PC-9 (cell line): ENCODE results near the gene DIDO1.

Source experiments
- EZH2 ChIP-seq: fragments of 200-600 bp; sonication (generic); IDR thresholded peaks from 2 replicates; pipeline ENCODE4 v1.8.0; 2017; ENCODE audit warnings: antibody characterized with exemption, low read depth
- TF ChIP-seq, protein P1 (sequence below): fragments of 200-600 bp; sonication (generic); conservative IDR thresholded peaks from 2 replicates; pipeline ENCODE4 v1.6.1; 2017; ENCODE audit warnings: mixed run types, antibody characterized with exemption, mild to moderate bottlenecking, moderate library complexity

DNA sequence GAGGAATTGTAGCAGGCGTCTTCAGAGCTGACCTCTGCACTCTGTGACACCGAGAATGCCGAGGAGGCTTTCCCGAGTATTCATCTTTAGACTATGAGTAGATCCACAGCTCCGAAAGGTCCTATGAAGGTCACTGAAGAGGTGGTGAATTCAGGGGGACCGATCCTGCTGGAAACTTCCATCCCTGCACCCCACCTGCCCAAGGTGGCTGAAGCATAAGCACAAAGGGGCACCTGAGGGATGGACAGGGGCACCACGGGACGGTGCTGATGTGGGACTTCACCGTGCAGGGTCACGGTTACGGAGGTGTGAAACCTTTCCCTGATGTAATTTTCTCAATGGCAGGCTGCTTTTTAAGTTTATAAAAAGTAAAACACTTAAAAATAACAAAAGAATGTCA, 24.4 kb downstream of the DIDO1 start:
- TF ChIP-seq, protein P1, sequence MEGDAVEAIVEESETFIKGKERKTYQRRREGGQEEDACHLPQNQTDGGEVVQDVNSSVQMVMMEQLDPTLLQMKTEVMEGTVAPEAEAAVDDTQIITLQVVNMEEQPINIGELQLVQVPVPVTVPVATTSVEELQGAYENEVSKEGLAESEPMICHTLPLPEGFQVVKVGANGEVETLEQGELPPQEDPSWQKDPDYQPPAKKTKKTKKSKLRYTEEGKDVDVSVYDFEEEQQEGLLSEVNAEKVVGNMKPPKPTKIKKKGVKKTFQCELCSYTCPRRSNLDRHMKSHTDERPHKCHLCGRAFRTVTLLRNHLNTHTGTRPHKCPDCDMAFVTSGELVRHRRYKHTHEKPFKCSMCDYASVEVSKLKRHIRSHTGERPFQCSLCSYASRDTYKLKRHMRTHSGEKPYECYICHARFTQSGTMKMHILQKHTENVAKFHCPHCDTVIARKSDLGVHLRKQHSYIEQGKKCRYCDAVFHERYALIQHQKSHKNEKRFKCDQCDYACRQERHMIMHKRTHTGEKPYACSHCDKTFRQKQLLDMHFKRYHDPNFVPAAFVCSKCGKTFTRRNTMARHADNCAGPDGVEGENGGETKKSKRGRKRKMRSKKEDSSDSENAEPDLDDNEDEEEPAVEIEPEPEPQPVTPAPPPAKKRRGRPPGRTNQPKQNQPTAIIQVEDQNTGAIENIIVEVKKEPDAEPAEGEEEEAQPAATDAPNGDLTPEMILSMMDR, result no peak
- TF ChIP-seq EZH2, result no peak
